Iris pigment epithelial cell (primary cell): ENCODE results near the gene C1orf185.
"Not testable (repeated sequence)": the region's sequence is repeated elsewhere in the genome, so short reads cannot be mapped to it uniquely, and the experiment has no call there.

Experiments used
- DNase-seq: peaks from one replicate; pipeline ENCODE4 v3.0.0-alpha.2; 2011; ENCODE audit warnings: low read depth

The C1orf185 gene

DNA sequence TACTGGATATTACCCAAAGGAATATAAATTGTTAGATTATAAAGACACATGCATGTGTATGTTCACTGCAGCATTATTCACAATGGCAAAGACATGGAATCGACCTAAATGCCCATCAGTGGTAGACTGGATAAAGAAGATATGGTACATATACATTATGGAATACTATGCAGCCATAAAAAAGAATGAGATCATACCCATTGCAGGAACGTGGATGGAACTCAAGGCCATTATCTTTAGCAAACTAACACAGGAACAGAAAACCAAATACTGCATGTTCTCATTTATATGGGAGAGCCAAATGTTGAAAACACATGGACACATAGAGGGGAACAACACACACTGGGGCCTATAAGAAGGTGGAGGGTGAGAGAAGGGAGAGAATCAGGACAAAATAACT is 35.7 kb downstream of the C1orf185 start:
- DNase-seq: not testable (repeated sequence)

DNA sequence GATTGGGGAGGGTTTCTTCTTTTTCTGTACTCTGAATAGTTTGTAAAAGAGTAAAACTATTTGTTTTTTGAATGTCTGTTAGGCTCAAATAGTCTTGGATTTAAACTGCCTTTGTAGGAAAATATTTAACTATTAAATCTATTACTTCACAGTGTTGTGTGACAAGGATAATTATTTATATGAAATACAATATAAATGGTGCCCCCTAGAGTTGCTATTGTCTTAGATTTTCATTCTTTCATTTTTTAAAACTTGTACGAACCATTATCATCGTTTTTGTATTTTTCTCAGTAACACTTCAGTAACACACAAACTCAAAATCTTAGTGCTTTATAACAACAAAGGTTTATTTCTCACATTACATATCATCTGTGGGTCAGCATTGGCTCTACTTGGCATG is 37.4 kb downstream of the C1orf185 start:
- DNase-seq: no peak

DNA sequence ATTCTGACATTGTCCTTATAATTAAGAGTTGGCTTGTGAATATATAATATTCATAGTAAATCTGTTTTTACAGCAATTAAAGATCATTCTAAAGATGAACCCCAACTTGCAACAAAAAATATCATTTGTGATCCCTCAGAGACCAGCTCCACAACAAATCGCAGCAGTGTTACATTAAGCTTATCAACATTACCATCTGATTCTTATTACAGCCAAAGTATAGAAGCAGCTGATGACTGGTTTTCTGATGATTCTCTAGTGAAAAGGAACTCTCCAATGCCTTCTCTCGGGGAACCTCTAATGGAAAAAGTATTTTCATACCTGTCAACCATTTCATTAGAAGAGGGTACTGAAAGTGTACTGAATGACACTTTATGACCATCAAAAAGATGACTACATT is 45.4 kb downstream of the C1orf185 start:
- DNase-seq: no peak

DNA sequence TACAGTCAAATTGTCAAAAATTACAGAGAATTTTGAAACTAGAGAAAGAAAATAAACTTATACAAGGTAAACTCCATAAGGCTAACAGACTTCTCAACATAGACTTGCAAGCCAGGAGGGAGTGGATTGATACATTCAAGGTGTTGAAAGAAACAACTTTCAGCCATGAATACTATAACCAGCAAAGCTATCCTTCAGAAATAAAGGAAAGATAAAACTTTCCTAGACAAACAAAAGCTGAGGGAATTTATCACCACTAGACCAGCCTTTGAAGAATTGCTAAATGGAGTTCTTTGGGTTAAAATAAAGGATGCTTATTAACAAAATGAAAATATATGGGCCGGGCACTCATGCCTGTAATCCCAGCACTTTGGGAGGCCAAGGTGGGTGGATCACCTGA is 52.7 kb downstream of the C1orf185 start:
- no peak for DNase-seq

DNA sequence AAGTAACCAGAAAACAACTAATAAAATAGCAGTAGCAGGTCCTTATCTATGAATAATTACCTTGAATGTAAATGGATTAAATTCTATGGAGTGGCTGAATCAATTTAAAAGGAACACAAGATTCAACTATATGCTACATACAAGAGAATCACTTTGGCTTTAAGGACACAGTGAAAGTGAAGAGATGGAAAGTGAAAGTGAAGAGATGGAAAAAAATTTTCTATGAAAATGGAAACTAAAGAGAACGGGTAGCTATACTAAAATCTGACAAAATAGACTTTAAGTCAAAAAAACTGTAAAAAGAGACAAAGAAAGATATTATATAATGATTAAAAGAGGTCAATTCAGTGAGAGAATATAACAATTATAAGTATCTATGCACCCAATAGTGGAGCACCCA is 54.7 kb downstream of the C1orf185 start:
- DNase-seq: no peak

DNA sequence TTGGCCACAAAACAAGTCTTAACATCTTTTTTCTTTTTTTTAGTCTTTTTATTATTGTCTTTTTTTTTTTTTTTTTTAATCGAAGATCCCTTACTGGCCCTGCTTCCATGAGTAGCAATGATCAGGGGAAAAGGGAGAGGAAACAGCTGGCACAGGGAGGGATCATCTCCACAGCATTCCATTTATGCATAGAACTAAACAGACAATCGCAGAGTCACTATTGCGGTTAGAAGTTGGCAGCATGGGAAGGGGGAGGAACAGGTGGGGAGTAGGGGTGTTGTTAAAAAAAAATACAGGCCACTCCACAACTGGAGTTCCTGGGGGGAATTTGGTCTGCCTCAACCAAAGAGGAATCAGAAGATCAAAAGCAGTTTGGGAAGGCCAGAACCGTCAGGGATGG is 55.4 kb downstream of the C1orf185 start:
- DNase-seq: no peak

DNA sequence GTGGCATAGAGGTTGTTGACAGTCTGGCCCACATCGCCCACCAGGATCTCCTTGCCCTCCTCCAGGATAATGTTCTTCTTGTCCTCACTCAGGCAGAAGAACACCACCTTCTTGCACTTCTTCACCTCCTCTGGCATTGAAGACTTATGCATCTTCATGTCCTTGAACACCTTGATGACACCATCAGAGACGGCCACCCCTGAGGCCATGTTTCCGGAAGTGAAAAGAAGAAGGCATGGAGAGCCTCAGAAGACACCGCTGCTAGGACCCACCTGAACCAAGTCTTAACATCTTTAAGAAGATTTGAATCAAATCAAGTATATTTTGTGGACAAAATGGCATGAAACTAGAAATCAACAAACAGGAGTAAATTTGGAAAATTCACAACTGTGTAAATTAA is 56.2 kb downstream of the C1orf185 start:
- DNase-seq: no peak

DNA sequence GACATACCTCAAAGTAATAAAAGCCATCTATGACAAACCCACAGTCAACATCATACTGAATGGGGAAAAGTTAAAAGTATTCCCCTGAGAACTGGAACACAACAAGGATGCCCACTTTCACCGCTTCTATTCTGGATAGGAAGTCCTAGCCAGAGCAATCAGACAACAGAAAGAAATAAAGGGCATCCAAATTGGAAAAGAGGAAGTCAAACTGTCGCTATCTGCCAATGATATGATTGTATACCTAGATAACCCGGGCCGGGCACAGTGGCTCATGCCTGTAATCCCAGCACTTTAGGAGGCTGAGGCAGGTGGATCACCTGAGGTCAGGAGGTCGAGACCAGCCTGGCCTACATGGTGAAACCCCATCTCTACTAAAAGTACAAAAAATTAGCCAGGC is 60.5 kb downstream of the C1orf185 start:
- not testable (repeated sequence) for DNase-seq

DNA sequence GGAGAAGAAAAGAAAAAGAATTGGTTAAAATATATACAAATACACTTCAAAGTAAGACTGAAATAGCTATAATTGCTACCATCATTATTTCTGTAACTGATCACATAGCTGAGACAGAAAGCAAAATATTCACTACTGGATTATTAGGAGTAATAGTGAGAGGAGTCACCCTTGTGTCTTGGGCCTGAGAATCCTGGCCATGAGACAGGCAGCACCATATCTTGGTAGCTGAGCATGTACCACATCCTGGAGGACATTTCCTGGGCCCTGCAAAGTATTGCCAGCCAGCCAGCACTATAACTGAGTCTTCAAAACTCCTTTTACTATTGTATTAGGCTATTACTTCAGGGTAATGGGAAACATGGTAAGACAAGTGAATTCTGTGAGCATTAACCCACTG is 63.5 kb downstream of the C1orf185 start:
- no peak for DNase-seq

DNA sequence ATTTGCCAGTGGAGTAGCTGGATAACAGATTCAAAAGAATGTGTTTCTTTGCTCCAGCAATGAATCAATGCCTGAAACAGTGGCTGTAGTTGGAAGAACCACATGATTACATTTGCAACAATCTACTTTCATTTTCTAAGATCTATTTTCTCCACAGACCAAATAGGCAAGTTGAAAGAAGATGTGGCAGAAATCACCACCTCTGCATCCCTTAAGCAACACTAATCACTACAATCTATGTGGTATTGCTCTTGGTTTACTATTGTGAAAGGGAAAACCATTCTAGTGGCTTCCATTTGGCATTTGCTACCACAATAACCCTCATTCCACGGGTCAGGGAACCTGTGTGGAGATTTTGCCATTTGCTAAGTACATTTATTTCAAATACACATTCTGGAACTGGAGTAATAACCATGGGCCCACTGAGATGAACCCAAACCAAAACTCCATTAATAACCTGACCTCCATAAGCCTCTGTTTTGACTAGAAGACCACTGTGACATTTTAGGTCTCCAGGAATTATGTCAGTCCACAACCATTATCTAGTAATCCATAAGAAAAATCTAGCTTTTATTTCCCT is 66.3 kb downstream of the C1orf185 start:
- DNase-seq: peak; percentile 22

DNA sequence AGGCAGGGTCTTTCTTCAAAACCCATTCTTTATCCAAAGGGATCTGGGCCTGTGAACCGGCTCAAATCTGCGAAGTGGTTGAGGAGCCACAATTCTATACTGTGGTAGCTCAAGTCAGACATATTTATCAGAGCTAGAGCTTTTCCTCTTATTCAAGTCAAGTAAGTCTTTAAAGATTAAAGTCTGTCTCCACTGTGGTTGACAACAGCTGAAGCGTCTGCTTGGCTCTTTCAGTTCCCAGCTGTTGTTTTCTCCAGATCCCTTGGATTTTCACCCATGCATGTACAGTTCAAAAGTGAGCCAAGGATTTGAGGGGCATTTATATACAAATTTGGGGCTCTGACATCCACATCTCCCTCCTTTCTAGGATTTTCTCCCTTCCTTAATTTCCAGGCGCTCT is 66.9 kb downstream of the C1orf185 start:
- no peak for DNase-seq

DNA sequence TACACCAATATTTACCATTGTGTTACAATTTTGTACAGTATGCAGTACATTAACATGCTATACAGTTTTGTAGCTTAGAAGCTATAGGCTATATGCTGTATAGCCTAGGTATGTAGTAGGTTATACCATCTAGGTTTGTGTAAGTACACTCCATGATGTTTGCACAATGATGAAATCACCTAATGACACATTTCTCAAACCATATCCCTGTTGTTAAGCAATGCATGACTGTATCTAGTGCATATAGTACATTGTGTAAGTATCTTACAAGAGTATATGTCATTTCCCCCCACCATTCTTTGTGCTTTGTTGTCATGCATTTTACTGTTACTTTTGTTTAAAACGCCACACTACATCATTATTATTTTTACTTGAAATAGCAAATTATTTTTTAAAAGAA is 68.3 kb downstream of the C1orf185 start:
- DNase-seq: peak; percentile 76

DNA sequence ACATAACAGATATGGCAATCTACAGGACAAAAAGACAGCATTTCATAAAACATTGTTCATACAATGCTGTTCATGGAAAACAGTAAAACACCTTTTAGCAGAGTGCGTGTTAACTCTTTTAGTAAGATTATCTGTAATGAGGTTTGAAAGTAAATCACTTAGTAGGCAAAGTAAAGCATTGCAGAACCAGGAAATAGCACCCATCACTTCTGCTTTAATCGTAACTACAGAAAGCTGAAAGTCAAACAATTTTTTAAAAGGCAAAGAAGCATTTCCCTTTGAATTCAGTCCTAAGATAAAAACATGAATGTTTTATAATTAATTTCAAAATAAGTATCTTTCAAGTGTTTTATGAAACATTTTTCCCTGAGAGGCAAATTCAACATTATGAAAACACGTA is 70.8 kb downstream of the C1orf185 start:
- DNase-seq: no peak

DNA sequence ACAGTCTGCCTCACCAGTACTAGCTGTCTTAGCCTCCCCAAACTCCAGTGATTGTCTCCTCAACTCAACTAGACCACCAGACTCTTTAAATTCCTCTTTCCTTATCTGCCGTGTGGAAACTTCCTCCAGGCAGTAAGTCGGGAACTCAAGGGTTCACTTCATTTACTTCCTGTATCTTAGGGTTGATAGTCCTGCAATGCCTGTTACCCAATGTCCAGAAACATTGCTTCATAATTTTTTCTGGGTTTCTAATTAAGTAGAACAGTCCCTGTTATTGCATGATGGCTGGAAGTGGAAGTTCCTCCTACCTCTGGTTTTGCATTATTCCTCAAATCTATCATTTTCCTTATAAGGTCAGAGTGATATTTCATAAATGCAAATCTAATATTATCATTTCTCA is 73.2 kb downstream of the C1orf185 start:
- peak; percentile 16 for DNase-seq

DNA sequence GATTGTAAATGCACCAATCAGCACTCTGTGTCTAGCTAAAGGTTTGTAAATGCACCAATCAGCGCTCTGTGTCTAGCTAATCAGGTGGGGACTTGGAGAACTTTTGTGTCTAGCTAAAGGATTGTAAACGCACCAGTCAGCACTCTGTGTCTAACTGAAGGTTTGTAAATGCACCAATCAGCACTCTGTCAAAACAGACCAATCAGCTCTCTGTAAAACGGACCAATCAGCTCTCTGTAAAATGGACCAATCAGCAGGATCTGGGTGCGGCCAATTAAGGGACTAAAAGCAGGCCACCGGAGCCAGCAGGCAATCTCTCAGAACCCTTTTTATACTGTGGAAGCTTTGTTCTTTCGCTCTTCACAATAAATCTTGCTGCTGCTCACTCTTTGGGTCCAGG is 76.0 kb downstream of the C1orf185 start:
- DNase-seq: not testable (repeated sequence)

DNA sequence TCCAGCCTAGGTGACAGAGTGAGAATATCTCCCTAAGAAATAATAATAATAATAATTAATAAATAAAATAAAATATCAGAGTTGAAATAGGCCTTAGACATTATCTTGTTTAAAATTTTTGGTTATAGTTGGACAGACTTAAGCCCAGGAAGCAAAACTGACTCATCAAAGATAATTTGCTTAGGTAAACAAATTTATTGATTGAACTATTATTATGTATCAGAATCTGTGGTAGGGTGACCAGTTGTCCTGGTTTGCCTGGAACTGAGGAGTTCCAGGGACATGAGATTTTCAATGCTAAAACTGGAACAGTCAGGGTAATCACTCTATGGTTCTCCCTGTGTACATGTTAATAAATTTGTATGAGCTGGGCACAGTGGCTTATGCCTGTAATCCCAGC is 86.2 kb downstream of the C1orf185 start:
- DNase-seq: no peak

DNA sequence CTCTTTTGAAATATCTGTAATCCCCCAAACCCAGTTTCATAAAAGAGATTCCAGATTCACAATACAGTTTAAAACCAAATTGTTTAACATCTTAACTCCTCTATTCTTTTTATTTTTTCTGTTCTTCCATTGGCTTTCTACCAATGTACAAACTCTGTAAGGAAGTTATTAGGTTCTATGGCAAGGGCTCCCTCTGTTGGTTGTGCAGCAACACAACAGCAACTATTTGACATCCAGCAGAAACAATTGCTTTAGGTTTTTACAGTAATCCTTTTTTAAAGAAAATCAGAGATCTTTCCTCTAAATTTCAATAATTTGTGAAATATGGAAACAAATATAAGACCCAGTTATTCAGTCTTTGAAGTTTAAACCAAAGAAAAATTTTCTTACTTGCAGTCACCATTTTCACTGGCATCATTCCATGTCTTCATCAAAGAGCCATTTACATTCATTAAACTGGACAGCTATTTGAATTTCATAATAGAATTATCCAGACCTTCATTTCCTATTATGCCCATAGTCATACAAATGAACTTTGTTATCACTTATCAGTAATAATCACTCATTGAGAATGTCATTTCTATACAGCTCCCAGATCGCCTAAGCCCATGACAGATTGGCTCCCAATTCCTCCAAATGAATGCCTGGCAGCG is 87.5 kb downstream of the C1orf185 start:
- peak; percentile 71 for DNase-seq

DNA sequence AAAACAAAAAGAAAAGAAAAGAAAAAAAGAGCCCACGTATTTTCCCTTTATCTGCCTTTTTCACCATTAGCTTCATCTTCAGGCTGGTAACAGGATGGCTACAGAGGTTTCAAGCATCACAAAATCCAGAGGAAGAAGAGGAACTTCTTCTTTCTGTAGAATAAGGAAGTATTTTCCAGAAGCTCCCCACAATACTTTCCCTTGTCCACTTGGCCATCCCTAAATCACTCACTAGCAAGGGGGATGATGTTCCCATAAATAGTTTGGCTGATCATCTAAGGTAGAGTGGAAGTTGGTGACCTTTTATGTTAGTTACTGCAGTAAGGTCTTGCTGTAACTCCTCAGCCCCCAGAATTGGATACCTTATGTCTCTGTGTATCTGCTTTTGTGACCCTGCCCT is 88.9 kb downstream of the C1orf185 start:
- no peak for DNase-seq

DNA sequence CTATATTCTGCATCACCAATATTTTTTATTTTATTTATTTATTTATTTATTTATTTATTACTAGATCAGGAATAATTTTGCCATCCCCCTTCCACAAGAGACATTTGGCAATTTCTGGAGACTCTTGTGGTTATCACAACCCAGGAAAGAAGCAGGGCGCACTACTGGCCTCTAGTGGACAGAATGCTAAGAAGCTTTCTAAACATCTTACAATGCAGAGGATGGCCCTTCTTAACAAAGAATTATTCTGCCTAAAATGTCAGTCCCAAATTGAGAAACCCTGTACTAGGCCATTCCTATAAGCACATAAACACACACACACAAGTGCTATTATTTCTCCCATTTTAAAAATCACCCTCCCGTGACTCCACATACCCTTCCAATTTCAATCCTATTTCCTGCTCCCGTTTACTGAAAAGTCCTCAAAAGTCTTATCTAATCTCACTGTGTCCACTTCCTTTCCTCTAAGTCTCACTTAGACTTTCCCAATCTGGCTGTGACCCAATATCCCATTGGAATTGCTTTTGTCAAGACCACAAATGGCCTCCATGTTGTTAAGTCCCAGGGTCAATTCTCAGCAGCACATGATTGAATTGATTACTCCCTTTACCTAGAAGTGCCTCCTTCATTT is 90.3 kb downstream of the C1orf185 start:
- peak; percentile 80 for DNase-seq

DNA sequence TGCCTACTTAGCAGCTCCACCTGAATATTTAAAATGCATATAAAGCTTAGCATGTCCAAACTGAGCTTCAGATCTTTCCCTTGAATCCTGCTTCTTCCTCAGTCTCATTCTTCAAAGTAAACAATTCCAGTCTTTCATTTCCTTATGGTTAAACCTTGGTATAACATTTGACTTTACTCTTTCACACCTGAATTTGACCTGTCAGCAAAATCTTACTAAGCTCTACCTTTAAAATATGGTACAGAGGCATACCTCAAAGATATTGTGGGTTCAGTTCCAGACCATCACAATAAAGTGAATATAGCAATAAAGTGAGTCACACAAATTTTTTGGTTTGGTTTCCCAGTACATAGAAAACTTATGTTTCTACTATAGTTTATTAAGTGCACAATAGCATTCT is 91.5 kb downstream of the C1orf185 start:
- DNase-seq: no peak
